GM18867 (cell line): Measurements from ENCODE around the gene MCM7.

Experiments
- ATAC-seq: cut with Tn5 transposase; IDR thresholded peaks from one replicate; pipeline ENCODE4 v1.9.1; 2021; ENCODE audit warnings: mild to moderate bottlenecking, moderate library complexity; ENCODE audit not compliant: unreplicated experiment

MCM7 gene

DNA sequence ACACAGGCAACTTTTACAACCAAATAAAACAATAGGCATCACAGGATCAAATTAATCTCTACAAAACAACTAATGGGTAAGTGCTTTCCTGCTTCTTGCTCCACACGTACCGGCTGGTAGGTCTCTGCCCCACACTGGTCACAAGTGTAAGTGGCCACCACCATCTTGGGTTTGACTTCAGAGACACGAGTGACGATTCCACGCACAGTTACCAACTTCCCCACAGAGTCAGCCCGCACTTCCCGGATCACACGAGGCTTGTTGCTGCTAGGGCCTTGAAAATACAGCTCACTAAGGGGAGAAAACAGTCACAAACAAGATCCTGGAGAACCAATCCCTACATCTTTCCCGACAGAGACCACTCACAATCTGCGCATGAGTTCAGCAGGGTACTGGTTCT lies 2.3 kb downstream of the MCM7 start:
- ATAC-seq: no peak

DNA sequence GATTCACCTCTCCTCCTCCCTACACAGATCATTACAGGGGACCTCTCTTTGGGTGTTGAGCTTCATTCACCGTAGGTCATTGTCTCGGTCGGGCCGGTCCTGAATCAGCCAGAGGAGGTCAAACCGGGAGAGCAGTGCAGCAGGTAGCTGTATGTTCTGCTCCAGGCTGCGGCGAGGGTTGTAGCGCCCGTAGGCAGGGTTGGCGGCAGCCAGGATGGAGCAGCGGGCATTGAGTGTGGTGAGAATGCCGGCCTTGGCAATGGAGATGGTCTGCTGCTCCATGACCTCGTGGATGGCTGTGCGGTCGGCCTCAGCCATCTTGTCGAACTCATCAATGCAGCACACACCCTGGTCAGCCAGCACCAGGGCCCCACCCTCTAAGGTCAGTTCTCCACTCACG lies 5.5 kb downstream of the MCM7 start:
- no peak for ATAC-seq

DNA sequence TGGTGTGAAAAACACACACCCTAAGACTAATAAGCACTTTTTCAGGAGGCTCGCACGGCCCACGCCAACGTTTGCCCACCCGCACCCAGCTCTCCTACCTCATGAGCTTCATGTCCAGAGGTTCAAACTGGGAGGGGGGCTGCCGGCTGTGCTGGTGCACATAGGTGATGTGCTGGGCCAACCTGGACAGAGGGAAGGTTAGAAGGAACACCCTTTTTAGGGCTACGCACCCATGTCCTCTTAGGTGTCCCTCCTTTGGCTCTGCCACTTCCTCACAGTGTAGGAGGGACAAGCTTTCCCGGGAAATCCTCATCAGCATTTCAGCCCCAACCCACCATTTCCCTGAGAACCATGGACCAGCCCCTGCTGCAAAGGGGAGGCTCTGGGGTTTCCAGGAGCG lies 5.9 kb downstream of the MCM7 start:
- ATAC-seq: no peak

DNA sequence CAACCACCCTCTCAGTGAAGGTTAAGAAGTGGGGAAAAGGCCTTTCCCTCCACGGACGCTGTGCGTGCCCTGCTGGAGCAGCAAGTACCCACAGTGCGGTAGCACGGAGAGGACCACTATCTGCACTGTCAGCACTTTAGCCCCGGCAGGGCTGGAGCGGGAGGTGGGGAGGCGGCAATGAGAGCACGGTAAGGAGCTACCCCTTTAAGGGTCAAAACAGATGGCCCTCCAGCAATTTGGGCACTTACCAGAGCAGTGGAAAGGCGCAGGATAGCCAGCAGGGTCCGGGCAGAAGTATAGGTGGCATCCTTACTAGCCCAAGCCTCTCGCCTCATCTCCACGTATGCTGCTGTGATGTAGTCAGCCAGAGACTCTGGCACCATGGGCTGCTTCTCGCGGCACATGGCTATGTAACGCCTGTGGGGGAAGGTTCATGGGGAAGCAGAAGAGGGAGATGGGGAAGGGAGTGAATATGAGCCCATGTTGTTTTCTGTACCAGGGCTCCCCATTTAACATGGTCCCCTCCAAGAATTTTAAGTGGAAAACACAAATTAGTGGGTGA lies 7.2 kb downstream of the MCM7 start:
- ATAC-seq: no peak

DNA sequence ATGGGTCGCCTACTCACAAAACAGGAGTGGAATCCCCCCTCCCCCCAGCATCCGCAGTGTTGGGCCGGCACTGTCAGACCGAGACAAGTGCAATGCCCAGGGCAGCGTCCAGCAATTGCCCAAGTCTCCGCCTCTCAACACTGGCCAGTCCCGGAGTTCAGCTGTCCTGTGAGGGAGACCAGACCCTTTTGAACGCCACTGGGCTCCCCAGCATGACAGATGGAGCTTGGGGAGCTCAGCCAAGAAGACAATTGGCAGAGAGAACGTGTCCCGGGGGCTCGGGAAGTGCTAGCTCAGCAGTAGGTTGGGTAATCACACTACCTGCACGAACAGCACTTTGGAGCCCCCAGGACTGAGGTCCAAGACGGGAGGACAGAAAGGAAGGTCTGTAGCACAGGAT lies 7.7 kb downstream of the MCM7 start:
- ATAC-seq: no peak

DNA sequence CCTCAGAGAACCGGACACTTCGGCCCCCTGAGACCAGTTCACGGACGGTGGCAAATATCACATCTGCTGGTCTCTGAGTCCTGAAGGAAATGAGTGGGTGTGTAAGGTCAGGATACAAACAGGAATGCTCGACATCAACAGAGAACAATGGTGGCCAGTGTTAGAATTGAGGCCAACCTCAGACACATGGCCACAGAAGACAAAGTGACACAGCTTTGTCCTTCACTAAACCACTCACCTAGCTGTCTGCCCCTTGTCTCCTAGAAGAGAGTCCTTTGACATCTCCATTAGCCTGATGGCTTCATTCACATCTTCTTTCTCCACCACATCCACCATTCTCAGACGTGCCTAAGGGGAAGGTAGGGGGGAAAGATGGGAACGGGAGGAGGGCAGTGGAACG lies 8.1 kb downstream of the MCM7 start:
- ATAC-seq: no peak

DNA sequence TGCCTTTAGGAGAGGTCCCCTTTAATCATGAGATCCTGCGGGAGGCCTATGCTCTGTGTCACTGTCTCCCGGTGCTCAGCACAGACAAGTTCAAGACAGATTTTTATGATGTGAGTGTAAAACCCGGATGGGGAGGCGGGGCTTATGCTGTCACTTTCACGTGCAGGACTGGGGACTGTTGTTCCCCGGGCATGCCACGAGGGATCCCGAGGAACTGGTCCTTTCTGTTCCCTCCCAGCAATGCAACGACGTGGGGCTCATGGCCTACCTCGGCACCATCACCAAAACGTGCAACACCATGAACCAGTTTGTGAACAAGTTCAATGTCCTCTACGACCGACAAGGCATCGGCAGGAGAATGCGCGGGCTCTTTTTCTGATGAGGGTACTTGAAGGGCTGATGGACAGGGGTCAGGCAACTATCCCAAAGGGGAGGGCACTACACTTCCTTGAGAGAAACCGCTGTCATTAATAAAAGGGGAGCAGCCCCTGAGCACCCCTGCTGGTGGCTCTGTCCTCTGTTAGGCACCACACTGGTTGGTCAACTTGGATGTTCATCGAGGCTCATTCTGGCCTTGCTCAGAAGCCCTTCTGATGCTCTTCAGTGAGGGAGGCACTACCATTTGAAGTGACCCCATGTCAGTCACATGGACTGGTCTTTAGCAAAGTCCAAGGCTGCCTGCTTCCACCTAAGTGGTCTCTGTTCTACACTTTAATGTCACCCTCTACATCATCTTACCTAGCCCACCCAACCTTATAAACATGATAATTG lies 9.6 kb downstream of the MCM7 start:
- no peak for ATAC-seq

DNA sequence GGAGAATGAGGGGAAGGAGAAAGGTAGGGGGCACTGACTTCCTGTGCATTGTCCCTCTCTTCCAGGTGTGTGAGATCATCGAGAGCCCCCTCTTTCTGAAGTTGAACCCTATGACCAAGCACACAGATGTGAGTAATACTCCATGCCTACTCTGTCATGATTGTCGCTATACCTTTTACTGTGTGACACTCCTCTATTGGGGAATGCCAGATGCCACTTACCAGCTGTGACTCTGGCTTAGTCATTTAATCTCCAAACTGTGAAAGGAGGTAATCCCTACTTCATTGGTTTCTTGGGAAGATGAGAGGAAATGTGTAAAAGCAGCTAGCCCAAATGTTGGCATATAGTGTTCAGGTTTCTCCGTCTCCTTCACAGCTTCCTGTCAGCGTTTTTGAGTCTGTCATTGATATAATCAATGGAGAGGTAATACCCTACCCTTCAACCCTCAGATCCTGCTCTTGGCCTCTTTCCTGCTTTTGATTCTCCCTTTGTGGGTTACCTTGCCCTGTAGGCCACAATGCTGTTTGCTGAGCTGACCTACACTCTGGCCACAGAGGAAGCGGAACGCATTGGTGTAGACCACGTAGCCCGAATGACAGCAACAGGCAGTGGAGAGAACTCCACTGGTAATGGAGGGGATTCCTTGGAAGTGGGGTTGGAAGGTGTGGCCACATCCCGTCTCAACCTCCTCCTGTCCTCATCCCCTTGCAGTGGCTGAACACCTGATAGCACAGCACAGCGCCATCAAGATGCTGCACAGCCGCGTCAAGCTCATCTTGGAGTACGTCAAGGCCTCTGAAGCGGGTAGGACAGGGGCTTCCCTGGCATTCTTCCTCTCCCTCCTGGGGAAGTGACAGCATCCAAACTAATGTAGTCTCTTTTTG lies 10.4 kb downstream of the MCM7 start:
- ATAC-seq: no peak

DNA sequence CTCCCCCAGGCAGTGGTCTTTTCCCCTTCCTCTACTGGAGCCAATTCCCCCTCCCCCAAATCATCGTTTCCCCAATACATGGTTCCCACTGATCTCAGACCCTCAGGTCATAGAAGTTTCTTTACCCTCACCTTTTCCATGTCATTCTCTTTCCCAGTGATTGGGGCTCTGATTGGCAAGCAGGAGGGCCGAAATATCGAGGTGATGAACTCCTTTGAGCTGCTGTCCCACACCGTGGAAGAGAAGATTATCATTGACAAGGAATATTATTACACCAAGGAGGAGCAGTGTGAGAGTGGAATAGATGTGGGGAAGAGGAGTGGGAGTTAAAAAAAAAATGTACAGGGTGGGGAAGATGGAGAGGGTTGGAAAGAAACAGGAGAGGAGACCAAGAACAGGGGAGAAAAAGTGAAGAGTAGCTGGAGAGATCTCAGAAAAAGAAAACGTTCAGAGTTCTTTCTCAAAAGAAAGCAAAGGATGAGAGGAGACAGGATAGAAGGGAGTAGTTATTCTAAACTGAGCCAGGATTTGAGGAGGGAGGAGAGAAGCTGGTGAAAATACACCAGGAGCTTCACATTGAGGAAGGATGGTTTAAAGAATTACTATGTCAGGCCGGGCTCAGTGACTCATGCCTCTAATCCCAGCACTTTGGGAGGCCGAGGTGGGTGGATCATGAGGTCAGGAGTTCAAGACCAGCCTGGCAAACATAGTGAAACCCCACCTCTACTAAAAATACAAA lies 11.6 kb downstream of the MCM7 start:
- no peak for ATAC-seq

DNA sequence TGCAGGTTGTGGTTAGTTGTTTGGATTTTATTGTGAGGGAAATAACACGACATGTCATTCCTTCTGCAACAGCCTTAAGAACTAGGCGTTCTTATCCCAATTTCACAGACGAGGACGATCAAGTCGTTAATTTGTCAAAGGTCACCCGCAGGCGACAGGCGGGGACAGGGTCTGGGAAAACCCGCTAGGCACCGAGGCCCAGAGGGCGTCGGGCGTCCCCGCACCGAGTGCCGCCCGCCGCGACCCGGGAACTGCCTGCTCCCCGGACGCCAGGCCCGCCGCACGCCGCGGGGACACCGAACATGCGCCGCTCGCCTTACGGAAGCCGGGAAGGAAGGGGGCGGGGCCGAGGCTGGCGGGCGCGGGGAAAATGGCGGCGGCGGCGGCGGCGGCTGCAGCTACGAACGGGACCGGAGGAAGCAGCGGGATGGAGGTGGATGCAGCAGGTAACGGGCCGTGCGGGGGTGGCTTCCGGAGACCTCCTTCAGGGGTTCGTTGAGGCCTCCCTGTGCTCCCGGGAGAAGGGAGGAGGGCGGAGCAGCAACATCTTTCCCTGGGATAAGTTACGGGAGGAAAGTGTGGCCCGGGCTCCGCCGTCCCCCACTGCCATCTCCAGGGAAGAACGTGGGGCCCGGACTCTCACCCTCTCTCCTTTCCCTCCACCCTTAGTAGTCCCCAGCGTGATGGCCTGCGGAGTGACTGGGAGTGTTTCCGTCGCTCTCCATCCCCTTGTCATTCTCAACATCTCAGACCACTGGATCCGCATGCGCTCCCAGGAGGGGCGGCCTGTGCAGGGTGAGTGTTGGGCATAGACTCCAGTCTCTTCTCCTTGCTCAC lies 12.4 kb downstream of the MCM7 start, which contains the start of gene COPS6:
Gene COPS6 (plus strand): TSS at position 349 of the 837 bp plus-strand sequence. CDS start 22 bp downstream, at position 371.
- no peak for ATAC-seq

DNA sequence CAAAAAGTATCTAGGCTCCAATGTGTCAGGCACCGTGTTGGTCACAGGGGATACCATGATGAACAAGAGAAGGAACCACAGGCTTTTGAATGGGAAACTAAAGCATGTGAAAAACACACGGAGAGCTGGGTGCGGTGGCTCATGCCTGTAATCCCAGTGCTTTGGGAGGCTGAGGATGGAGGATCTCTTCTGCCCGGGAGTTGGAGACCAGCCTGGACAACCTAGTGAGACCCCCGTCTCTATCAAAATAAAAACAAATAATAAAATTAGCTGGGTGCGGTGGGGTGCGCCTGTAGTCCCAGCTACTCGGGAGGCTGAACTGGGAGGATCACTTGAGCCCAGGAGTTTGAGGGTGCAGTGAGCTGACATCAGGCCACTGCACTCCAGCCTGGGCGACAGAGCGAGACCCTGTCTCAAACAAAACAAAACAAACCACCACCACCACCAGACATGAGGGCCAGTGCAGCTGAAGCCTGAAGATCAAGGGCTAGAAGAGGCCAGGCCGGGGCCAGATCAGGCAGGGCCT lies 13.0 kb downstream of the MCM7 start:
- ATAC-seq: no peak

DNA sequence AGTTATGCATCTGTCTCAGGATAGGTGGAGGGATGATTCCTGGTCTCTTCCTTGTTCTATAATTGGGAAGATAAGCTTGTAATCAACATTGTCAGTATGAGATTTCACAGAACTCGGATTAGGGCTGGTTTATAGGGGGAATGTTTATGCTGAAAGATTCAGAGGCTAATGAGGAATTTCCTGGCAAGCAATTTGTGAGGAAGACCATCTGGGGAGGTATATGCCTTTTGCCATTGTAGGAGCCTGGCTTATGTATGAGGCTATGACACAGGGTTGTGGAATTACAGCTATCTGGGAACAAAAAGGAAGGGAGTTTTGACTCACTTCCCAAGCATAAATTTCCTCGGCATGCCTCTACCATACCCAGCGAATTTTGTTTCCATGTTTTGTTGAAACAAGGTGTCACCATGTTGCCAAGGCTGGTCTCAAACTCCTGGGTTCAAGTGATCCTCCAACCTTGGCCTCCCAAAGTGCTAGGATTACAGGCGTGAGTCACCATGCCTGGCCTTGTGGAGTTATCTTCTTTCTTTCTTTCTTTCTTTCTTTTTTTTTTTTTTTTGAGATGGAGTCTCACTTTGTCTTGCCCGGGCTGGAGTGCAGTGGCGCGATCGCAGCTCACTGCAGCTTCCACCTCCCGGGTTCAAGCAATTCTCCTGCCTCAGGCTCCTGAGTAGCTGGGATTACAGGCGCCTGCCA lies 14.0 kb downstream of the MCM7 start:
- no peak for ATAC-seq

DNA sequence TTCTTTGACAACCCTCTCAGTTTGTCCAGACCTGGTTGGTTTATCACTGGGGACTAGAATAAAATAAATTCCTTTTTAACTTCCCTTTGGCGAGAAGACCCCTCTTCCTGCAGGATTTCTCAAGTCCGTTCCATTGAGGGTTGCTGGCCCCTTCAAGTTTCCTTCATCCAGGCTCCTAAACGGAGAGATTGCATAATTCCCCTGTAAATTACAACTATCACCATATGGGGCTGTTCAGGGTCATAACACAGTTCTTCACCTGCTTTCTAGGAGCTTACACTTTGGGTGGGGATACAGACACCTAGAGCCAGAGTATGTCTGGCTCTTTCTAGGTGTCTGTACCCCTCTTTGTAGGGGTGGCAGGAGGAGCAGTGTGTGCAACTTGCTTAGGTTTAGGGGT lies 15.7 kb downstream of the MCM7 start:
- no peak for ATAC-seq

DNA sequence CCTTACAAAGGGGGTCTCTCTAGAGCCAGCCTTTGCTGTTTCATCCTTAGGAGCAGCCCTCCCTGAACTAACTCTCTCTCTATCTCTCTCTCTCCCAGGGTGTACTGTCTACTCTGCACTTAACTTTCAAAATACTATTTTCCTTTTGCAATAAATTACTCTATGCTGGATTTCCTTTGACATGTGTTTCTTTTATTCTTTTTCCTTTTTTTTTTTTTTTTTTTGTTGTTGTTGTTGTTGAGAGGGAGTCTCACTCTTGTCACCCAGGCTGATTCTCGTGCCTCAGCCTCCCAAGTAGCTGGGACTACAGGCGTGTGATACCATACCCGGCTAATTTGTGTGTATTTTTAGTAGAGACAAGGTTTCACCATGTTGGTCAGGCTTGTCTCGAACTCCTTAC lies 18.2 kb downstream of the MCM7 start:
- no peak for ATAC-seq

DNA sequence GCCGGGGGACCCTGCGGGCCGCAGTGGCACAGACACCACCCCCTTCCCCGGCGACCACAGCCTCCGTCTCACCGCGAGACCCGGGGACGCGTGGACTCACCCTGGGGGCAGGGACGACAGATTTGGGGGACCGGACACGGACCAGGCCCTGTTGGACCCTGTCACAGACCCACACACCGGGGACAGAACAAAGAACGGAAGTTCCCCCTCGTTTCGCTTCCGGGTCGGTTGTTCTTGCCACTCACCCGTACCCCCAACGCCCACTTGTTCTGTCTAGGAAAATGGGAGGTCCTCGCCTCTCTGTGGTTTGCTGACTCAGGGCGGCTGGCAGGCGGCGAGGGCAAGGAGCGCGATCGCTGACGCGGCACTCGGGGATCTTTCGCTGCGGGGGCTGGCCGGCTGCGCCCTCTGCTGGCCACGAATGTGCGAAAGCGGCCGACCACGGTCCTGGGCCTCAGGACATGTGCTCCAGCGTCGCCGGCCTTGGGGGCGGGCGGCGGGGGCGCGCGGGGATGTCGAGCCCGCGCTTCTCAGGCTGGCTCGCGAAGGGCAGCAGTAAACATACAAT lies 19.6 kb downstream of the MCM7 start, which contains the start of gene ZNF3:
Gene ZNF3 (minus strand): TSS at position 189 of the 568 bp plus-strand sequence. CDS start 4,366 bp downstream, outside the sequence.
- ATAC-seq: peak; percentile 85

DNA sequence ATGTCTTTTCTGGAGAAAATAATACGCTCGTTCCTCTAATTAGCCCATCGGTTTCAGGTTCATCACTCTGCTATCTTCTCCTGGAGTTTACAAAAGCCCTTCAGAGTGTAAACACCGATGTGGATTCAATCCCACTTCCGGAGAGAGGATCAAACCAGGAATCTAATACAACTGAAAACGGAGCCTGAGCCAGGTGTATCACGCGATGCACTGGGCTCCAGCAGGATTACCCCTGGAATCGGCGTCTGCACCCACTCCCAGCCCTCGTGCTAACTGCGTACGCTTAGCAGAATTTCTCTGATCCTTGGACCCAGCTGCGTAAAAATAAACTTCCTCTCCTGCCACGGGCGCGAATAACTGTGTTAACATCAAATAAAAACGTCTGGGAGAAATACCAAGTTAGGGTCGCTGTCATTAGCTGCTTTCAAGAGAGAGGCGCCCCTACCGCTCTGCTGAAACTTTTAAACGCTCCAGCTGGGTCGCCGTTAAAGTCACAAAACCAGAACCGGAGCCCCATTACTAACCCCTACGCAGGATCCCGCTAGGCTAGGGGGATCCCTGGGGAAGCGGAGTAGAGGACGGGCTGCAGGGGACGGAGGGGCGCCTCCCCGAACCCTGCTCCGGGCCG lies 20.2 kb downstream of the MCM7 start:
- no peak for ATAC-seq

DNA sequence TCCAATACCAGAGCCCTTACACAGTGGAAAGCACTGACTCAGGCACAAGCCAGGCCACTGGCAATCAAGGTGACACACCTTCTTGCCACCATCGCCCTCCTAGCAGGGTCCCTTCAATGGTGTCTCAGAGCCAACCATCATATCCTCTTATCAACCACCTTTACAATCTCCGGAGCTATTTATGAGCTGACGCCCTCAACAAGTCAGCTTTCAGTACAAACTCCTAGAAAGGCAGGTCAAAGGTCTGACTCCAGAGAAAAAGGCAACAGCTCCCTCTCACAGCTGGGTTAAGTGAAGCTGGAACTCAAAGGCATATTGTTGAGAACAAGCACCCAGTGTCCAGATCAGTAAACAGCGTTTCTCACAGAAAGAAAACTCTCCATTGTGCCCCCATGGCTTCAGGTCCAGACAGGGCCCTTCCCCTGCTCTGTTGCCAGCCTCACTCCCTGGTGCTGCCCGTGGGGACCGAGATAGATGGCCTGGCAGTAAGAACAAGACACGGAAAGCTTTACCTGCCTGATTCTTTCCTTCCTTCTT lies 22.1 kb downstream of the MCM7 start:
- no peak for ATAC-seq

DNA sequence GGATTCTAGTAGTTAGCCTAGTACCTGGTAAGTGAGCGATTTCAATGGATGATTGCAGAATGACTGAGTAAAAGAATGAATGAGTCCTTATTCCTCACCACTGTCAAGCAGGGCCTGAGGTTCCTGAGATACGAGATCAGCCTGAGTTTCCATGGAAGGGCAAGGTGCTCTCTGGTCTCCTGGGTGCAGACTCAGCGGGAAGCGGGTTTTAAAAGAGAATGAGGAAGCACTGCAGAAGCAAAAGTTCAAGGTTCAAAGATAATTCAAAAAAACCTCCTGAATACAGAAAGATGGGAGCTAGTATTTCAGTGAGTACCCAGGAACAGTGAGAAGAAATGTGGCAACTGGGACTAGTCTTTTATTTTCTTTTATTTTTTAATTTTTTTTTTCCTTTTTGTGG lies 24.0 kb downstream of the MCM7 start:
- no peak for ATAC-seq
